SU-DHL-6 (cell line): Measurements from ENCODE around the gene SFSWAP.
"Not testable (repeated sequence)": the region's sequence is repeated elsewhere in the genome, so short reads cannot be mapped to it uniquely, and the experiment has no call there.

ENCODE experiments used
- EZH2phosphoT487 ChIP-seq: fragments of 200-600 bp; sonication (generic), shearing (Covaris generic); conservative IDR thresholded peaks from 2 replicates; pipeline ENCODE4 v1.6.1; 2018; ENCODE audit warnings: mild to moderate bottlenecking, antibody characterized with exemption, low read length, moderate library complexity, mixed read lengths
- TF ChIP-seq, protein P1 (sequence below): fragments of 200-600 bp; sonication (generic); IDR thresholded peaks from one replicate; pipeline ENCODE4 v1.5.1; 2017; ENCODE audit warnings: antibody characterized with exemption, mild to moderate bottlenecking, low read length, moderate library complexity; ENCODE audit not compliant: insufficient read depth, poor library complexity, severe bottlenecking

- TF ChIP-seq, protein P1, sequence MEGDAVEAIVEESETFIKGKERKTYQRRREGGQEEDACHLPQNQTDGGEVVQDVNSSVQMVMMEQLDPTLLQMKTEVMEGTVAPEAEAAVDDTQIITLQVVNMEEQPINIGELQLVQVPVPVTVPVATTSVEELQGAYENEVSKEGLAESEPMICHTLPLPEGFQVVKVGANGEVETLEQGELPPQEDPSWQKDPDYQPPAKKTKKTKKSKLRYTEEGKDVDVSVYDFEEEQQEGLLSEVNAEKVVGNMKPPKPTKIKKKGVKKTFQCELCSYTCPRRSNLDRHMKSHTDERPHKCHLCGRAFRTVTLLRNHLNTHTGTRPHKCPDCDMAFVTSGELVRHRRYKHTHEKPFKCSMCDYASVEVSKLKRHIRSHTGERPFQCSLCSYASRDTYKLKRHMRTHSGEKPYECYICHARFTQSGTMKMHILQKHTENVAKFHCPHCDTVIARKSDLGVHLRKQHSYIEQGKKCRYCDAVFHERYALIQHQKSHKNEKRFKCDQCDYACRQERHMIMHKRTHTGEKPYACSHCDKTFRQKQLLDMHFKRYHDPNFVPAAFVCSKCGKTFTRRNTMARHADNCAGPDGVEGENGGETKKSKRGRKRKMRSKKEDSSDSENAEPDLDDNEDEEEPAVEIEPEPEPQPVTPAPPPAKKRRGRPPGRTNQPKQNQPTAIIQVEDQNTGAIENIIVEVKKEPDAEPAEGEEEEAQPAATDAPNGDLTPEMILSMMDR, result not testable (repeated sequence)
- not testable (repeated sequence) for TF ChIP-seq EZH2phosphoT487
Observed at GRCh38 chr12:131665666-131666065, 45.2 kb upstream of the SFSWAP start.
